ENCODE measurements around the gene MCTP2.

- TF ChIP-seq POLR2AphosphoS5 (IDR thresholded peaks at IDR 0.05) (no peak), POLR2A (IDR thresholded peaks at IDR 0.05) (no peak)
These were observed 114.9 kb downstream of the MCTP2 start for GRCh38 chr15:94346282-94346681.
